NCI-H345 treated with DMSO at 0.1 percent for 48 hours (cell line): ENCODE data around the gene RBM47.

Experiments used
- DNase-seq: peaks from one replicate; lab custom pipeline; 2025; ENCODE audit not compliant: unreplicated experiment; lab: John Stamatoyannopoulos, UW

RBM47 gene

GRCh38 chr4:40502934-40503333 lies 126.7 kb downstream of the RBM47 start:
- DNase-seq = no peak

- no peak for DNase-seq
Measured at GRCh38 chr4:40502220-40502619, 127.4 kb downstream of the RBM47 start.

GRCh38 chr4:40500781-40501180 lies 128.9 kb downstream of the RBM47 start:
- DNase-seq = no peak

GRCh38 chr4:40493160-40493559 lies 136.5 kb downstream of the RBM47 start:
- DNase-seq = no peak

- DNase-seq = no peak
Measured at GRCh38 chr4:40492691-40493090, 137.0 kb downstream of the RBM47 start.

GRCh38 chr4:40490481-40490880 lies 139.2 kb downstream of the RBM47 start:
- no peak for DNase-seq

- DNase-seq = no peak
Measured at GRCh38 chr4:40489961-40490360, 139.7 kb downstream of the RBM47 start.

- no peak for DNase-seq
Measured at GRCh38 chr4:40486534-40486933, 143.1 kb downstream of the RBM47 start.

GRCh38 chr4:40484346-40485090 lies 145.1 kb downstream of the RBM47 start:
- DNase-seq = no peak

GRCh38 chr4:40482985-40483647 lies 146.5 kb downstream of the RBM47 start:
- no peak for DNase-seq

- DNase-seq = no peak
Measured at GRCh38 chr4:40481977-40482376, 147.7 kb downstream of the RBM47 start.

GRCh38 chr4:40480291-40480690 lies 149.4 kb downstream of the RBM47 start:
- no peak for DNase-seq

GRCh38 chr4:40479378-40479777 lies 150.3 kb downstream of the RBM47 start:
- no peak for DNase-seq

GRCh38 chr4:40475609-40476008 lies 154.1 kb downstream of the RBM47 start:
- DNase-seq = no peak

- no peak for DNase-seq
Measured at GRCh38 chr4:40473578-40474388, 155.9 kb downstream of the RBM47 start.

- no peak for DNase-seq
Measured at GRCh38 chr4:40471923-40472322, 157.7 kb downstream of the RBM47 start.

- no peak for DNase-seq
Measured at GRCh38 chr4:40466789-40467188, 162.9 kb downstream of the RBM47 start.

GRCh38 chr4:40462326-40462725 lies 167.3 kb downstream of the RBM47 start:
- no peak for DNase-seq

- no peak for DNase-seq
Measured at GRCh38 chr4:40461879-40462278, 167.8 kb downstream of the RBM47 start.

GRCh38 chr4:40461062-40461461 lies 168.6 kb downstream of the RBM47 start:
- DNase-seq = no peak

- no peak for DNase-seq
Measured at GRCh38 chr4:40458683-40459082, 171.0 kb downstream of the RBM47 start.

GRCh38 chr4:40458109-40458508 lies 171.6 kb downstream of the RBM47 start:
- DNase-seq = no peak
